ENCODE data around the gene OR10D3. TPM values are rescaled to one million over a fixed set of nuclear protein-coding genes. Genes with fewer than 3 reads are reported as not detected.

Gene OR10D3
- total RNA-seq, 2 donors from 2014 or later = not detected

GRCh38 chr11:124179310-124179709 is 3.8 kb upstream of the OR10D3 start:
- no peaks in the 10 kb centered on the region for H3K36me3 Mint-ChIP-seq
- H3K27ac Mint-ChIP-seq = no peak overlapping the region
- ATAC-seq (no peak), DNase-seq (ENCODE audit: low spot score in 2 of 2) (no peak)
- no peaks in the 10 kb centered on the region for H3K9me3 Mint-ChIP-seq

GRCh38 chr11:124190298-124191139 is 7.4 kb downstream of the OR10D3 start:
- H3K9me3 Mint-ChIP-seq = no peaks in the 10 kb centered on the region
- ATAC-seq (no peak), DNase-seq (ENCODE audit: low spot score in 2 of 2) (no peak)
- no peak overlapping the region for H3K27ac Mint-ChIP-seq
- H3K36me3 Mint-ChIP-seq = no peaks in the 10 kb centered on the region

GRCh38 chr11:124193221-124194010 is 10.3 kb downstream of the OR10D3 start:
- Mint-ChIP-seq H3K36me3 (no peaks in the 10 kb centered on the region), H3K27ac (no peak overlapping the region), H3K9me3 (no peaks in the 10 kb centered on the region)
- no peak for DNase-seq (ENCODE audit: low spot score in 2 of 2)
- no peak for ATAC-seq

- Mint-ChIP-seq H3K36me3 (no peaks in the 10 kb centered on the region), H3K27ac (no peak overlapping the region), H3K9me3 (no peaks in the 10 kb centered on the region)
- DNase-seq (ENCODE audit: low spot score in 2 of 2) = no peak
- no peak for ATAC-seq
Measured at GRCh38 chr11:124194293-124195188, 11.4 kb downstream of the OR10D3 start.

GRCh38 chr11:124195189-124195734 is 12.1 kb downstream of the OR10D3 start:
- Mint-ChIP-seq H3K36me3 (no peaks in the 10 kb centered on the region), H3K9me3 (no peaks in the 10 kb centered on the region), H3K27ac (no peak overlapping the region)
- DNase-seq (ENCODE audit: low spot score in 2 of 2) = peak in 1 of 2 donors; percentile 60
- peak; percentile 72 to 88 for ATAC-seq

- DNase-seq (ENCODE audit: low spot score in 2 of 2) (no peak), ATAC-seq (no peak)
- Mint-ChIP-seq H3K36me3 (no peaks in the 10 kb centered on the region), H3K9me3 (no peaks in the 10 kb centered on the region), H3K27ac (no peak overlapping the region)
Measured at GRCh38 chr11:124197999-124198398, 14.9 kb downstream of the OR10D3 start.

- H3K9me3 Mint-ChIP-seq = no peaks in the 10 kb centered on the region
- DNase-seq (ENCODE audit: low spot score in 2 of 2) (no peak), ATAC-seq (peak; percentile 26 to 57)
Measured at GRCh38 chr11:124198897-124199296, 15.8 kb downstream of the OR10D3 start.

GRCh38 chr11:124199702-124200101 is 16.6 kb downstream of the OR10D3 start:
- H3K27ac Mint-ChIP-seq = no peak overlapping the region

More at GRCh38 chr11:124198897-124199296, 15.8 kb downstream of the OR10D3 start:
- H3K36me3 Mint-ChIP-seq = no peaks in the 10 kb centered on the region
- H3K27ac Mint-ChIP-seq = no peak overlapping the region

GRCh38 chr11:124200671-124201070 is 17.5 kb downstream of the OR10D3 start:
- DNase-seq (ENCODE audit: low spot score in 2 of 2) (no peak), ATAC-seq (no peak)
- Mint-ChIP-seq H3K9me3 (no peaks in the 10 kb centered on the region), H3K27ac (no peak overlapping the region), H3K36me3 (no peaks in the 10 kb centered on the region)

More at GRCh38 chr11:124199702-124200101, 16.6 kb downstream of the OR10D3 start:
- Mint-ChIP-seq H3K36me3 (no peaks in the 10 kb centered on the region), H3K9me3 (no peaks in the 10 kb centered on the region)
- DNase-seq (ENCODE audit: low spot score in 2 of 2) (no peak), ATAC-seq (no peak)

- H3K36me3 Mint-ChIP-seq = no peaks in the 10 kb centered on the region
- ATAC-seq (no peak), DNase-seq (ENCODE audit: low spot score in 2 of 2) (no peak)
- H3K27ac Mint-ChIP-seq = no peak overlapping the region
- no peaks in the 10 kb centered on the region for H3K9me3 Mint-ChIP-seq
Measured at GRCh38 chr11:124202951-124203350, 19.8 kb downstream of the OR10D3 start.

- H3K9me3 Mint-ChIP-seq = no peaks in the 10 kb centered on the region
- DNase-seq (ENCODE audit: low spot score in 2 of 2) (no peak), ATAC-seq (no peak)
- no peaks in the 10 kb centered on the region for H3K36me3 Mint-ChIP-seq
- H3K27ac Mint-ChIP-seq = no peak overlapping the region
Measured at GRCh38 chr11:124204008-124204407, 20.9 kb downstream of the OR10D3 start.

- no peak for DNase-seq (ENCODE audit: low spot score in 2 of 2)
- H3K36me3 Mint-ChIP-seq = no peaks in the 10 kb centered on the region
- H3K27ac Mint-ChIP-seq = no peak overlapping the region
- ATAC-seq = no peak
- H3K9me3 Mint-ChIP-seq = no peaks in the 10 kb centered on the region
Measured at GRCh38 chr11:124207102-124207792, 24.1 kb downstream of the OR10D3 start.

GRCh38 chr11:124209824-124210357 is 26.7 kb downstream of the OR10D3 start:
- Mint-ChIP-seq H3K36me3 (no peaks in the 10 kb centered on the region), H3K9me3 (no peaks in the 10 kb centered on the region), H3K27ac (no peak overlapping the region)
- DNase-seq (ENCODE audit: low spot score in 2 of 2) (no peak), ATAC-seq (no peak)

- ATAC-seq = no peak
- DNase-seq (ENCODE audit: low spot score in 2 of 2) = no peak
- H3K9me3 Mint-ChIP-seq = no peaks in the 10 kb centered on the region
Measured at GRCh38 chr11:124210421-124210820, 27.3 kb downstream of the OR10D3 start.

GRCh38 chr11:124211321-124211720 is 28.2 kb downstream of the OR10D3 start:
- H3K27ac Mint-ChIP-seq = no peak overlapping the region

More at GRCh38 chr11:124210421-124210820, 27.3 kb downstream of the OR10D3 start:
- no peak overlapping the region for H3K27ac Mint-ChIP-seq
- no peaks in the 10 kb centered on the region for H3K36me3 Mint-ChIP-seq

GRCh38 chr11:124214027-124214426 is 30.9 kb downstream of the OR10D3 start:
- H3K27ac Mint-ChIP-seq = no peak overlapping the region
- H3K9me3 Mint-ChIP-seq = no peaks in the 10 kb centered on the region
- DNase-seq (ENCODE audit: low spot score in 2 of 2) = no peak
- no peaks in the 10 kb centered on the region for H3K36me3 Mint-ChIP-seq
- ATAC-seq = no peak

More at GRCh38 chr11:124211321-124211720, 28.2 kb downstream of the OR10D3 start:
- Mint-ChIP-seq H3K36me3 (no peaks in the 10 kb centered on the region), H3K9me3 (no peaks in the 10 kb centered on the region)
- no peak for DNase-seq (ENCODE audit: low spot score in 2 of 2)
- no peak for ATAC-seq
